ENCODE results near the gene TOP3B.

GRCh38 chr22:22022947-22023534 is 40.5 kb upstream of the TOP3B start:
- TF ChIP-seq, protein P1, sequence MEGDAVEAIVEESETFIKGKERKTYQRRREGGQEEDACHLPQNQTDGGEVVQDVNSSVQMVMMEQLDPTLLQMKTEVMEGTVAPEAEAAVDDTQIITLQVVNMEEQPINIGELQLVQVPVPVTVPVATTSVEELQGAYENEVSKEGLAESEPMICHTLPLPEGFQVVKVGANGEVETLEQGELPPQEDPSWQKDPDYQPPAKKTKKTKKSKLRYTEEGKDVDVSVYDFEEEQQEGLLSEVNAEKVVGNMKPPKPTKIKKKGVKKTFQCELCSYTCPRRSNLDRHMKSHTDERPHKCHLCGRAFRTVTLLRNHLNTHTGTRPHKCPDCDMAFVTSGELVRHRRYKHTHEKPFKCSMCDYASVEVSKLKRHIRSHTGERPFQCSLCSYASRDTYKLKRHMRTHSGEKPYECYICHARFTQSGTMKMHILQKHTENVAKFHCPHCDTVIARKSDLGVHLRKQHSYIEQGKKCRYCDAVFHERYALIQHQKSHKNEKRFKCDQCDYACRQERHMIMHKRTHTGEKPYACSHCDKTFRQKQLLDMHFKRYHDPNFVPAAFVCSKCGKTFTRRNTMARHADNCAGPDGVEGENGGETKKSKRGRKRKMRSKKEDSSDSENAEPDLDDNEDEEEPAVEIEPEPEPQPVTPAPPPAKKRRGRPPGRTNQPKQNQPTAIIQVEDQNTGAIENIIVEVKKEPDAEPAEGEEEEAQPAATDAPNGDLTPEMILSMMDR (IDR thresholded peaks at IDR 0.05), result no peak
- no peak for TF ChIP-seq POLR2A (IDR thresholded peaks at IDR 0.05)
